Measurements from ENCODE around the gene TMEM59L. TPM values are rescaled to one million over a fixed set of nuclear protein-coding genes. Genes with fewer than 3 reads are reported as not detected.

Gene TMEM59L
- total RNA-seq, 4 donors from 2014 or later: 3.1 to 12.6 (median 4.2) TPM; not detected in 1

GRCh38 chr19:18587561-18587960 lies 25.1 kb upstream of the TMEM59L start:
- H3K36me3 ChIP-seq: peaks cover 0 to 8% (median 0%) of the 10 kb centered on the region in 3 donors
- no peaks in the 10 kb centered on the region for H3K27me3 ChIP-seq
- DNase-seq (ENCODE audit: low spot score in 2 of 2): no peak
- H3K27ac ChIP-seq: peak overlapping the region in 3 of 4 donors; percentile 76 to 91 (median 76)
- no peaks in the 10 kb centered on the region for H3K9me3 ChIP-seq
- WGBS, 2 donors: 87 to 91% methylated on average over 12 of the region's 12 CpGs
- peaks cover 0 to 24% (median 11%) of the 10 kb centered on the region in 4 donors for H3K4me1 ChIP-seq
- no peak for TF ChIP-seq CTCF (IDR thresholded peaks at IDR 0.05)
- TF ChIP-seq POLR2A (IDR thresholded peaks at IDR 0.05): no peak
- no peak overlapping the region for H3K4me3 ChIP-seq

GRCh38 chr19:18587962-18588610 lies 24.6 kb upstream of the TMEM59L start:
- no peaks in the 10 kb centered on the region for H3K9me3 ChIP-seq
- no peak for TF ChIP-seq CTCF (IDR thresholded peaks at IDR 0.05)
- TF ChIP-seq POLR2A (IDR thresholded peaks at IDR 0.05): no peak
- TF ChIP-seq EP300 (IDR thresholded peaks at IDR 0.05): no peak
- peak overlapping the region; percentile 63 to 91 (median 76) for H3K27ac ChIP-seq
- DNase-seq (ENCODE audit: low spot score in 2 of 2): no peak
- peaks cover 0 to 8% (median 0%) of the 10 kb centered on the region in 3 donors for H3K36me3 ChIP-seq
- H3K4me3 ChIP-seq: peak overlapping the region; percentile 60 to 99 (median 71)
- H3K4me1 ChIP-seq: peaks cover 0 to 24% (median 11%) of the 10 kb centered on the region in 4 donors
- no peaks in the 10 kb centered on the region for H3K27me3 ChIP-seq
- 26 to 32% methylated on average over 16 of the region's 16 CpGs for WGBS, 2 donors

- Histone ChIP-seq H3K9me3 (no peaks in the 10 kb centered on the region), H3K27ac (peak within 1 kb of the TSS; percentile 63 to 91 (median 76)), H3K27me3 (no peaks in the 10 kb centered on the region), H3K4me1 (peaks cover 0 to 28% (median 11%) of the 10 kb centered on the region in 4 donors), H3K36me3 (peaks cover 0 to 8% (median 0%) of the 10 kb centered on the region in 3 donors), H3K4me3 (peak within 1 kb of the TSS; percentile 60 to 99 (median 71))
- TF ChIP-seq EP300 (IDR thresholded peaks at IDR 0.05) (peak in 1 of 2 donors; percentile 42), CTCF (IDR thresholded peaks at IDR 0.05) (peak; percentile 86 to 94 (median 90)), POLR2A (IDR thresholded peaks at IDR 0.05) (peak; percentile 8 to 45)
- peak; percentile 55 to 72 for DNase-seq (ENCODE audit: low spot score in 2 of 2)
- 1 to 2% methylated on average over 23 to 24 of the region's 72 CpGs for whole genome bisulfite sequencing, 2 donors
Observed at GRCh38 chr19:18588611-18589379, 23.9 kb upstream of the TMEM59L start, which contains the start of gene REX1BD. REX1BD (plus strand) TSS chr19:18588798; CDS start chr19:18588802, 4 bp downstream.

GRCh38 chr19:18589380-18590272 lies 23.0 kb upstream of the TMEM59L start:
- H3K4me3 ChIP-seq: peak overlapping the region; percentile 60 to 99 (median 71)
- peak overlapping the region; percentile 63 to 91 (median 76) for H3K27ac ChIP-seq
- peaks cover 0 to 8% (median 0%) of the 10 kb centered on the region in 3 donors for H3K36me3 ChIP-seq
- H3K27me3 ChIP-seq: no peaks in the 10 kb centered on the region
- peaks cover 0 to 37% (median 18%) of the 10 kb centered on the region in 4 donors for H3K4me1 ChIP-seq
- WGBS, 2 donors: 12 to 20% methylated on average over 24 to 34 of the region's 52 CpGs
- DNase-seq (ENCODE audit: low spot score in 2 of 2): peak in 1 of 2 donors; percentile 50
- H3K9me3 ChIP-seq: no peaks in the 10 kb centered on the region
- TF ChIP-seq CTCF (IDR thresholded peaks at IDR 0.05) (peak in 4 of 5 experiments; percentile 4 to 52 (median 24)), POLR2A (IDR thresholded peaks at IDR 0.05) (no peak), EP300 (IDR thresholded peaks at IDR 0.05) (peak in 1 of 2 donors; percentile 4)

Measured in tibial nerve (tissue), 4 donors.